Measurements from ENCODE around the gene MTCL1. TPM values are rescaled to one million over a fixed set of nuclear protein-coding genes. Genes with fewer than 3 reads are reported as not detected.

MTCL1 gene
- total and polyA plus RNA-seq, 9 of the 15 experiments (the other 6 are each of a cell fraction or from before 2014, with no cell fraction given): 0.21 to 7.4 (median 3.7) TPM

DNA sequence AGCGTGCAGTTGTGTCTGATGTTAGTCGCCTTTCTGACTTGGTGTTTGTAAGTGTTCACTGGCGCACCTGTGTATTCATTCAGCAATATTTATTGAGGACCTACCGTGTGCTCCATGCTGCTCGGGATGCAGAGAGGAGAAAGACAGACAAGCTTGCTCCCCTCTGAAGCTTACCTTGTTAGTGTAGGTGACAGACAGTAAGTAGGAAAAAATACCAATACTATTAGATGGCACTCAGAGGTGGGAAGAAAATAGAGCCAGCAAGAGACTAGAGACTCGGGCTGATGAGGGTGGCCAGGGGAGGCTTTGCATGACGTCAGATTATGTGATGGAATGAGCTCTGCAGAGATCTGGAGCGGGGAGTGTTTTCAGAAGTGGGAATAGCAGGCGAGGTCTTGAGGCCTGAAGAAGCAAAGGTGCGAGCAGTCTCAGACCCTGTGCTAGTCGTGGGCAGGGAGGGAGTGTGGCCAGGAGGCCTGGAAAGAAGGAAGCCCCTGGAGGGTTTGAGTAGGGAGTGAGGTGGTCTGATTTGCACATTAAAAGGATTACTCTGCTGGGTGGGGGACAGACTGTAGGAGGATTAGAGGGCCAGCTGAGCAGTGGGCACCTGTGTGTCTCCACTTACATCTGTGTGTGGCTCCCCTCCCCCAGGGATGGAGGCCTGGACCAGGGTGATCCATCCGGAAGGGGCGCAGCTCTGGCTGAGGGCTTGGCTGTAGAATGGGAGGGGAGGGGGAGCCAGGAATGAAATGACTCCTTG is 11.8 kb downstream of the MTCL1 start:
- H3K27me3 ChIP-seq (ENCODE audit: control insufficient read depth in 2 of 2, insufficient read depth in 2 of 2, low read length in 2 of 2): no peaks in the 10 kb centered on the region; a peak in 1 of 5 replicates
- no peaks in the 10 kb centered on the region for H3K79me2 ChIP-seq (ENCODE audit: control insufficient read depth, insufficient read depth, low read length)
- H3K36me3 ChIP-seq (ENCODE audit: control insufficient read depth, insufficient read depth, low read length): peaks cover 7% of the 10 kb centered on the region; the same call in 1 of the 3 replicates
- H3K4me1 ChIP-seq (replicated peaks in 1 of 2; ENCODE audit: control insufficient read depth in 2 of 2, insufficient read depth in 2 of 2, low read length in 2 of 2): no peaks in the 10 kb centered on the region
- DNase-seq (ENCODE audit: extremely low read depth in 1 of 4, low spot score in 3 of 4) (no peak), FAIRE-seq (no peak), ATAC-seq (no peak)
- in situ Hi-C loops (cut with MboI): no loop called here
- no peak overlapping the region for H3K4me3 ChIP-seq
- no peaks in the 10 kb centered on the region for H3K9me1 ChIP-seq (ENCODE audit: control insufficient read depth, insufficient read depth, low read length)
- no peak overlapping the region for H3K27ac ChIP-seq (ENCODE audit: extremely low read depth, low read depth, low read length)
- no peaks in the 10 kb centered on the region for H3K9me3 ChIP-seq (replicated peaks; ENCODE audit: control insufficient read depth, insufficient read depth, low read depth, low read length)
- H4K20me1 ChIP-seq (replicated peaks; ENCODE audit: control insufficient read depth, insufficient read depth, low read length): no peaks in the 10 kb centered on the region
- H2AFZ ChIP-seq (ENCODE audit: low read depth, low read length): no peak overlapping the region
- no peak overlapping the region for H3K4me2 ChIP-seq (ENCODE audit: insufficient read depth, low read length)
- WGBS (ENCODE audit: insufficient coverage, low coverage, missing lambda C conversion rate): 29% methylated on average over 13 of the region's 13 CpGs
- BruUV-seq (replicated peaks): no TSS peak
- ChIA-PET POLR2A (interaction anchor here (1.7 to 1.8 kb wide), 2 partner anchors 8 to 10 kb away, joined by 5 to 7 read pairs; no protein-coding TSS in a partner anchor), CTCF (ENCODE audit: low intra/inter-chr PET ratio) (no interaction called here)
- intact Hi-C loops (cut with micrococcal nuclease): no loop called here
- TF ChIP-seq CBFA2T2 (conservative IDR thresholded peaks at IDR 0.05) (no peak), RUNX1 (IDR thresholded peaks at IDR 0.05; ENCODE audit: low read depth) (no peak), SUPT5H (IDR thresholded peaks at IDR 0.05) (no peak), KAT7 (CRISPR knock-in tag; IDR thresholded peaks at IDR 0.05; ENCODE audit: borderline replicate concordance) (no peak), BRD9 (IDR thresholded peaks at IDR 0.05; ENCODE audit: low read depth, partially characterized antibody) (no peak), DMBX1 (CRISPR knock-in tag; IDR thresholded peaks at IDR 0.05; ENCODE audit: borderline replicate concordance) (no peak), ZNF644 (tag; IDR thresholded peaks at IDR 0.05; ENCODE audit: low read depth) (no peak), PCBP2 (IDR thresholded peaks at IDR 0.05; ENCODE audit: low read depth, low read length, poor library complexity, severe bottlenecking) (no peak), HDAC6 (IDR thresholded peaks at IDR 0.05; ENCODE audit: low read depth, low read length) (no peak), ZBTB2 (IDR thresholded peaks at IDR 0.05) (no peak), GTF2E2 (tag; IDR thresholded peaks at IDR 0.05) (no peak), KDM2B (CRISPR knock-in tag; IDR thresholded peaks at IDR 0.05) (no peak), SMC3 (conservative IDR thresholded peaks at IDR 0.05; ENCODE audit: insufficient read depth, low read depth, low read length) (no peak), UBTF (IDR thresholded peaks at IDR 0.05; ENCODE audit: borderline replicate concordance in 1 of 2, low read depth in 2 of 2, low read length in 2 of 2) (no peak), HINFP (tag; conservative IDR thresholded peaks at IDR 0.05; ENCODE audit: low read depth) (no peak)
- H3K9ac ChIP-seq (ENCODE audit: insufficient read depth in 1 of 2, low read depth in 2 of 2, low read length in 2 of 2): no peak overlapping the region

Measured in K562 (cell line).